Body of pancreas (tissue), 4 donors: Measurements from ENCODE around the gene CD180. TPM values are rescaled to one million over a fixed set of nuclear protein-coding genes. Genes with fewer than 3 reads are reported as not detected.

Source experiments
- ATAC-seq: fragments of 150-250 bp; one replicate; pipeline ENCODE4 v1.9.1; 2016
- DNase-seq, 4 donors: peaks; one replicate each; pipeline ENCODE4 v3.0.0-alpha.2; 2019
- H3K27ac ChIP-seq, 4 donors: fragments of 200-600 bp; sonication (generic); 1 replicate in 3 of 4; 2 replicates in 1 of 4; pipeline versions ENCODE4 v1.5.1 to v1.6.1; 2016 to 2019; ENCODE audit warnings: mild to moderate bottlenecking in 1 of 4, mixed read lengths in 1 of 4, moderate library complexity in 1 of 4
- H3K27me3 ChIP-seq, 2 donors: fragments of 200-600 bp; sonication (generic); one replicate each; pipeline ENCODE4 v1.6.0; 2016; ENCODE audit warnings: mild to moderate bottlenecking in 1 of 2
- H3K36me3 ChIP-seq, 2 donors: fragments of 200-600 bp; sonication (generic); replicated peaks in 1 of 2; 2 replicates each; pipeline ENCODE4 v1.5.1; 2016; ENCODE audit warnings: low read depth in 2 of 2; ENCODE audit not compliant: insufficient read depth in 1 of 2
- H3K4me1 ChIP-seq: fragments of 200-600 bp; sonication (generic); one replicate; pipeline ENCODE4 v1.6.0; 2016
- H3K4me3 ChIP-seq, 2 donors: fragments of 200-600 bp; sonication (generic); 1 replicate in 1 of 2; 2 replicates in 1 of 2; pipeline ENCODE4 v1.5.1; 2016 to 2019
- H3K9me3 ChIP-seq, 3 donors: fragments of 200-600 bp; sonication (generic); 1 replicate in 2 of 3; 2 replicates in 1 of 3; pipeline ENCODE4 v1.5.1; 2016
- POLR2A ChIP-seq, 3 donors: fragments of 450-650 bp; IDR thresholded peaks; one replicate each; pipeline ENCODE4 v1.6.1; 2016; ENCODE audit warnings: antibody characterized with exemption in 3 of 3, mild to moderate bottlenecking in 2 of 3
- WGBS, 2 donors: methylation state at CpG; one replicate each; pipeline ENCODE4 v1.1.5; 2017; 5-methylcytosine and 5-hydroxymethylcytosine counted together
- intact Hi-C: fragments of 100-400 bp; cut with DNase I; formaldehyde crosslinking; loops from one replicate; pipeline ENCODE4 v1.15.1; 2023
- total RNA-seq, 2 donors: library from RNA; depleted of rRNA; stranded (reverse); fragments of >200 nt; gene quantifications; one replicate each; pipeline ENCODE4 v1.1.0, GENCODE V29; 2016
- TF ChIP-seq, protein P1 (sequence below), 7 experiments: fragments of 450-650 bp in 4 of 7; fragments of 200-600 bp in 3 of 7; sonication (generic) in 3 of 7; IDR thresholded peaks; one replicate each; pipeline ENCODE4 v1.5.1; 2016 to 2019; ENCODE audit warnings: antibody characterized with exemption in 7 of 7

Gene CD180
- total RNA-seq, 2 donors from 2014 or later: 0.26 TPM; not detected in 1

DNA sequence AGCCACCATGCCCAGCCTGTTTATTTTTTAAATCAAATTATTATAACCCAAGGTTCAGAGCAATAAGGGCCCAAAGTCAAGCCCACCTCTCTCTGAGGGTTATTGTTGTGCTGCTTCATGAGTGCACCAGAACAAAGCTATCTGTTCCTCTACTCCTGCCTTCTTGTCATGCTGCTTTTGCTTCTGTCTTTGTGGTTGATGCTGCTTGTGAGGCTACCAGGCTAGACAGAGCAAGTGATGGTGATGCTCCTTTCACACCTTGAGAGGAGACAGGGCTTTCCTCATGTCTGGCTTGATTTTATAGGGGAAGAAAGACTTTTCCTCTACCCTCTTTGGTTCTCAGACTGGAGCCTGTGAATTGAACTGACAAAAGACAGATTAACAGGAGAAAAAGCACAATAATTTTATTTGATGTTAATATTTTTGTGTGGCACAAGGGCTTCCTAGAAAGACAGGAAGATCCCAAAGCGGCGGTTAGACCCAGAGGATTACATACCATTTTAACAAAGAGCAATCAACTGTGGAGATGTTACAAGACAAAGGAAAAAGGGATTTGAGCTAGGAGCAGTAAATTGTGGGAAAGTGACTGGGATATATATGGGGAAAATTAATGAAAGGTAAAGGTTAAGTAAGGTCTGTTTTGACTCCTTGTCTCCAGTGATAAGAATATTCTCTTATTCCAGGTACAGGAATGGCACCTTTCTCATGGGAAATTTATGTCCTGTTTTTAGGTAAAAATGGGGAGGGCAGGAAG, 4.4 kb upstream of the CD180 start:
- WGBS, 2 donors: 95 to 96% methylated on average over 2 of the region's 2 CpGs
- H3K27ac ChIP-seq: no peak overlapping the region
- ATAC-seq: no peak
- H3K36me3 ChIP-seq: no peaks in the 10 kb centered on the region
- no peaks in the 10 kb centered on the region for H3K9me3 ChIP-seq
- TF ChIP-seq, protein P1, sequence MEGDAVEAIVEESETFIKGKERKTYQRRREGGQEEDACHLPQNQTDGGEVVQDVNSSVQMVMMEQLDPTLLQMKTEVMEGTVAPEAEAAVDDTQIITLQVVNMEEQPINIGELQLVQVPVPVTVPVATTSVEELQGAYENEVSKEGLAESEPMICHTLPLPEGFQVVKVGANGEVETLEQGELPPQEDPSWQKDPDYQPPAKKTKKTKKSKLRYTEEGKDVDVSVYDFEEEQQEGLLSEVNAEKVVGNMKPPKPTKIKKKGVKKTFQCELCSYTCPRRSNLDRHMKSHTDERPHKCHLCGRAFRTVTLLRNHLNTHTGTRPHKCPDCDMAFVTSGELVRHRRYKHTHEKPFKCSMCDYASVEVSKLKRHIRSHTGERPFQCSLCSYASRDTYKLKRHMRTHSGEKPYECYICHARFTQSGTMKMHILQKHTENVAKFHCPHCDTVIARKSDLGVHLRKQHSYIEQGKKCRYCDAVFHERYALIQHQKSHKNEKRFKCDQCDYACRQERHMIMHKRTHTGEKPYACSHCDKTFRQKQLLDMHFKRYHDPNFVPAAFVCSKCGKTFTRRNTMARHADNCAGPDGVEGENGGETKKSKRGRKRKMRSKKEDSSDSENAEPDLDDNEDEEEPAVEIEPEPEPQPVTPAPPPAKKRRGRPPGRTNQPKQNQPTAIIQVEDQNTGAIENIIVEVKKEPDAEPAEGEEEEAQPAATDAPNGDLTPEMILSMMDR (IDR thresholded peaks at IDR 0.05): no peak
- TF ChIP-seq POLR2A (IDR thresholded peaks at IDR 0.05): no peak
- H3K4me3 ChIP-seq: no peak overlapping the region
- H3K27me3 ChIP-seq: no peaks in the 10 kb centered on the region
- no peaks in the 10 kb centered on the region for H3K4me1 ChIP-seq
- intact Hi-C loops: loop anchor here (5.0 to 10.0 kb wide), 3 partner anchors 34 to 386 kb away; no protein-coding TSS in a partner anchor
- no peak for DNase-seq

DNA sequence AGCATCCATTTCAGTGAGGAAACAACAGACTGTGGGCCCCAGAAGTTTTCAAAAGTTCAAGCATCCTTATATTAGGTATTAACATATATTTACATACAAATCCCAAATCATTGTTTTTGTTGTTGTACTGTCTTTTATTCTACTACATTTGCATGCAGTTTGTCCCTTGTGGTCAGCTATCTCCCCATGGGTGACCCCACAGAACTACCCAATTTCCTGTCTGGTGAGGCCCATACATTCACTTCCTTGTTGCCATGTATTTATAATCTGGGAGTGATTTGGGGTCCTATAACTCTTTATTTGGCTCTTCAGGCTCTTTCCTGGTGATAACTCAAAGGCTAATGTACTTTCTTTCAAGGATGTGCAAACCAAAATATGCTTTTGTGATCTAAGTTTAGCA, 3.3 kb upstream of the CD180 start:
- no peaks in the 10 kb centered on the region for H3K4me1 ChIP-seq
- no peaks in the 10 kb centered on the region for H3K27me3 ChIP-seq
- no peak for DNase-seq
- H3K36me3 ChIP-seq: no peaks in the 10 kb centered on the region
- no peak overlapping the region for H3K4me3 ChIP-seq
- ATAC-seq: no peak
- intact Hi-C loops: loop anchor here (5.0 to 10.0 kb wide), 3 partner anchors 33 to 385 kb away; no protein-coding TSS in a partner anchor
- no peaks in the 10 kb centered on the region for H3K9me3 ChIP-seq
- no peak for TF ChIP-seq POLR2A (IDR thresholded peaks at IDR 0.05)
- TF ChIP-seq, protein P1 (IDR thresholded peaks at IDR 0.05): no peak
- H3K27ac ChIP-seq: no peak overlapping the region

DNA sequence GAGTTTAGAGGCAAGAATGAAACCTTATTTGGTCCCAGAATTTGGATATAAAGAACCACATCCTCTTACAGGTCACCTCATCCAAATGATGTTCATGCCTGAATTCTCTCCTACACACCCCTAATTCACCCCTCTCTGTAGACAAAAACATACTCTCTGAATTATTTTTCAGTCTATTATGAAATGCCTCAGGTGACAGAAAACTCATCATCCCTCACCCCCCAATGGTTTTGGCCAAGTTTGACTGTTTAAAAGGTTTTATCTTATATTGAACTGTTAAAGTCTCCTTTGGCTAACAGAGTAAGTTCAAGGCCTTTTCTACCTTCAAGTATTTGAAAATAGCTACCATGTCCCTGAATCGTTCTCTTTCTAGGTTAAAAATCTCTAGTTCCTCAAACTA, 2.3 kb upstream of the CD180 start:
- H3K27me3 ChIP-seq: no peaks in the 10 kb centered on the region
- intact Hi-C loops: no loop called here
- TF ChIP-seq POLR2A (IDR thresholded peaks at IDR 0.05): no peak
- TF ChIP-seq, protein P1 (IDR thresholded peaks at IDR 0.05): no peak
- no peaks in the 10 kb centered on the region for H3K36me3 ChIP-seq
- H3K4me3 ChIP-seq: no peak overlapping the region
- ATAC-seq (no peak), DNase-seq (no peak)
- WGBS, 2 donors: 29 to 32% methylated on average over 1 of the region's 1 CpG
- no peak overlapping the region for H3K27ac ChIP-seq
- no peaks in the 10 kb centered on the region for H3K4me1 ChIP-seq
- no peaks in the 10 kb centered on the region for H3K9me3 ChIP-seq

DNA sequence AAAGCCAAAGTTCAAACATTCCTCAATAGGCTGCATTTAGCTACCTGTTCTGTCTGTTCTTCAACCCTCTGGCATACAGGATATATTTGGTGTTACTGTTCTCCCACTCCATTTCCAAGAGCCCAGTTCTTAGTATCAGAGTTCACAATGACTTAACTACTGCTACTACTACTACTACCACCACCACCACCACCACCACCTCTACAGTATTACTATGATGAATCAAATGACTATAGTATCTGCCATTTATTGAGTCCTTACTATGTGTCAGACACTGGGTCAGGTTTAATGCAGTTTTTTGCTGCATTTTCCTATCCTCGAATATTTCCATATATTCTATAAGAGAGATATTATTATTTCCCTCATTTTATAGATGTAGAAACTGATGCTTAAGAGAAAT, 937 bp upstream of the CD180 start:
- TF ChIP-seq, protein P1 (IDR thresholded peaks at IDR 0.05): no peak
- no peak for TF ChIP-seq POLR2A (IDR thresholded peaks at IDR 0.05)
- Histone ChIP-seq H3K4me3 (no peak overlapping the region), H3K36me3 (no peaks in the 10 kb centered on the region), H3K4me1 (no peaks in the 10 kb centered on the region), H3K27ac (no peak overlapping the region), H3K9me3 (no peaks in the 10 kb centered on the region), H3K27me3 (no peaks in the 10 kb centered on the region)
- 80 to 85% methylated on average over 1 of the region's 1 CpG for WGBS, 2 donors
- intact Hi-C loops: no loop called here
- ATAC-seq: no peak
- DNase-seq: no peak
